Stimulated activated CD4-positive, alpha-beta T cell treated with anti-CD3 and anti-CD28 coated beads, Interleukin-1b, Interleukin-23, amount 100 ng/mL, for 24 hours (primary cell): ENCODE results near the gene RARRES1.
"Not testable (repeated sequence)": the region's sequence is repeated elsewhere in the genome, so short reads cannot be mapped to it uniquely, and the experiment has no call there.

Experiments used
- DNase-seq, 4 experiments: peaks; one replicate each; pipeline ENCODE4 v3.0.0-alpha.2; 2020; ENCODE audit warnings: low read depth in 4 of 4, low spot score in 1 of 4

RARRES1 gene

DNA sequence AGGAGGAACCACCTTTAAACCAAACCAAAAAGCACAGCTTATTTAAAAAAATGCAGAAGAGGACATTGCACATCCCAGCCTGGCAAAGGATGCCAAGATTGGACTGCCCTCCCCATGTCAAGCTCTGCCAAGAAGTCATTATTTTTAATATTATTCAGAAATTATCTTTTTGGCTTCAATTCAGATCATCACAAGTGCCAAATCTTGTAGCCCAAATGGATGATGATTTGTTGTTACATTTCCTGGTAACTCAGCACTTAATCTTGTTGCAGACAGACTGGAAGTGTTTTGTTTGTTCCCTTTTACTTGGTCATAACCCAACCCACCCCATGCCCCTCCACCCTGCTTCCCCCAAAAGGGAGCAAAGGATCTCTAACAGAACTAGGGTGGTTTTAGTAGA, 31.7 kb downstream of the RARRES1 start:
- DNase-seq, result no peak

DNA sequence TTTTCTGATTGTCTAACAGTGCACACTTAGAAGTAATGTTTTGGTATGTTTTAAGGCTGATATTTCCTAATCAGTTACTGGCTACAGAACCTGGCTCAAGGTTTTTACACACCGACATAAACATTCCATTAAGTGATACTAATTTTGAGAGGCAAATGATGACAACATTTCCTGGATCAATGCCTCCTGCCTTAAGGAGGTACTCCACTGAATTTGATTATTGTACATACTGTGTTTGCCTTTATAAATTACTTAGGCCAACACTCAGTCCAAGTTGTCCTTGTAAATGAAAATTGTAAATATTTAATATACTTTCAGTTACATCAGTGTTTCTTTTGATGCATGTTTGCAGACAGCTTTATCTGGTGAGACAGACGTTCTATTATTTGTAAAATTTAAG, 35.6 kb downstream of the RARRES1 start:
- no peak for DNase-seq

DNA sequence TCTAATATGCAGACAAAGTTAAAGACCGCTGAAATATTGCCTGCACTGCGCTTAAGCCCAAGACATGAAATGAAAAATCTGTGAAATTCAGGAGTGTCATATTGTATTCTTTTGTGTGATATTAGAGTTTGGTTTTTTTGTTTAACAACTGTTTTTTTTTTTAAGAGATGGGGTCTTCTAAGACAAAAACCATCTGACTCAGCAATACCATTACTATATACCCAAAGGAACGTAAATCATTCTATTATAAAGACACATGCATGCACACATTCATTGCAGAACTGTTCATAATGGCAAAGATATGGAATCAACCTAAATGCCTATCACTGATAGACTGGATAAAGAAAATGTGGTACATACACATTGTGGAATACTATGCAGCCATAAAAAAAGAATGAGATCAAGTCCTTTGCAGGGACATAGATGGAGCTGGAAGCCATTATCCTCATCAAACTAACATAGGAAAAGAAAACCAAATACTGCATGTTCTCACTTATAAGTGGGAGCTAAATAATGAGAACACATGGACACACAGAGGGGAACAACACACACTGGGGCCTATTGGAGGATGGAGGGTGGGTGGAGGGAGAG, 38.3 kb downstream of the RARRES1 start:
- DNase-seq, result not testable (repeated sequence)

DNA sequence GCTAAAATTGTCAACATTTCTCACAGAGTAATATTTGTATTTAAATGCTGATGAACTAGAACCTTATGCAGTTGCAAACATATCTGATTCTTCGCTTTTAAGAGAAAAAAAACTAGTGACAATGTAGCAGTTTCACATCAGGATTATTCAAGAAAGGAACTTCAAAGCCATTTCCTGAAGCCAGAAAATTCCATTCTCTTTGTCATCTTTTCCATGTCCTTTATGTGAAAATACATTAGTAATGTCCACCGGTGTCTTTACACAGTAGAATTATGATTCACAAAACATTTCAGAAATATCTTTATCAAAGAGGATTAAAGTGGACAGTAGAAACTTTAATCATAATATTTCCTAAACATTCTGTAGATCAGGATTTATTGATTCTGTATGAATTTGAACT, 47.1 kb downstream of the RARRES1 start:
- DNase-seq, result no peak

DNA sequence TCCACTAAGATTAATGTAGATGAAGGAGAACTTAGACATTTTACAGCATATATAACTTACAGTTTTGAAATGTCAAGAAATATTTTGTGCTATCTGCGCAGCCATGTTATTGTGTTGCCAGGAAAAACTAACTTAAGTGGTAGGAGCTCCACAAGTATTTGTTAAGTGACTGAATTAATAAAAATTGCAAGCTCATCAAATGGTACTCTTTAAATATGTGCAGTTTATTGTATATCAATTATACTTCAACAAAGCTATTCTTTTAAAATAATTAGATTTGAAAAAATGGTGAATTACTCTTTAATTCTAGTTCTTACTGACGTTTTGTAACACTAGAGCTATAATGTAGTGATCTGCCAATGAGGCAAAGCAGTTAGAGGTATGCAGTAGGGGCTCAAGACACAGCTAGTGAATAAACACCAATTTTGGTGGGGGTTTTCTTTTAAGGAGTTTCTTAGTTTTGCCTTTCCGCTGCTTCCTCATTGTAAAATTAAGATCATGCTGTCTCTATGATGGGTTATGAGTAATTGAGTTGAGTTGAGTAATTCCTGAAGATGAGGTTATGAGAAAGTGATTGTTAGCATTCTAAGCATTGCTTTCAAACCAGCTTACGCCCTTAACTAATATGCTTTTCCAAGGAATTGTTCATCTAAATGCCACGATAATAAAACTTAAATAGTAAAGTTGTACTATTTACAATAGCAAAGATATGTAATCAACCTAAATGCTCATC, 48.9 kb downstream of the RARRES1 start:
- no peak for DNase-seq

DNA sequence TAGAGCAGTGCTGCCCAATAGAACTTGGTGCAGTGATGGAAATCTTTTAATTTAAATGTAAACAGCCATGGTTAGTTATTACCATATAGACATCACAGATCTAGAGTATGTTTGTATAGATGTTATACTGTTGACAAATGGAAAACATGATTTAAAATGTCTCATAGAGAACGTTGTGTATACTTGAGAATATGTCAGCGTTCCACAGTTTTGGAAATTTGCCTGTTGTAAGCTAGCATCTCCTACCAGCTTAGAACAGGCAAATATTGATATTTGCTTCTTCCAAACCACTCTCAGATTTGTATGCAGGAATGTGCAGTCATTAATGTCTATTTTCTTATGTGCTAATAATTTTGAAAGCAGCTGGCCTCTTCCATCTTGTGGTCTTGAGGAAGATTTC, 51.4 kb downstream of the RARRES1 start:
- no peak for DNase-seq

DNA sequence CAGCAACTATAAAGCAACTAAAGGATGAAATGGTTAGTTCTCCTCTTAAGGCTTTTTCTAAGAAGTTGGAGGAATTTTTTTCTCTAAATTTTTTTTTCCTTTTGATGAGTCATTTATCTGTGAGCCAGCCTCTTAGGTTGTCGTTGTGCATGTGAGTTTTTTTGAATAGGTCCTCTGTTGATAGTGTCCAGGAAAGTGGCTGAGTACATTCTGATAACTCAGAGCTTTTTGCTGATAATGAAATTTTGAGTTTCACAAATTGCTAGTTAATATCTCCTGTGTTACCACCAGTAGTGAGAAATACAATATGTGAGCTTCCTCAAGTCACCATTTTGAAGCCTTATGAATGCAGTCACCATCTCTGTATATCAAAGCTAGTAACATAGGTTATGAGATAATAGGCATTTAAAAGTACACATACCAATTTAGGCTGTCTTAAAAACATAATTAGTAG, 52.7 kb downstream of the RARRES1 start:
- no peak for DNase-seq

DNA sequence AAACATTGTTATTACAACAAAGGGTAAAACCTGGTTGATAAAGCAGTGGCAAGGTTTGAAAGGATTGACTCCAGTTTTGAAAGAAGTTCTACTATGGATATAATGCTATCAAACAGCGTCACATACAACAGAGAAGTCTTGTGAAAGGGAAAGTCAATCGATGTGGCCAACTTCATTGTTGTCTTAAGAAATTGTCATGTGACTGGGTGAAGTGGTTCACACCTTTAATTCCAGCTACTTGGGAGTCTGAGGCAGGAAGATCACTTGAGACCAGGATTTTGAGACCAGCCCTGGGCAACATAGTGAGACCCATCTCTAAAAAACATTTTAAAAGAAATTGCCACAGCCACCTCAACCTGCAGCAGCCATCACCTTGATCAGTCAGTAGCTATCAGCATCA, 53.6 kb downstream of the RARRES1 start:
- no peak for DNase-seq

DNA sequence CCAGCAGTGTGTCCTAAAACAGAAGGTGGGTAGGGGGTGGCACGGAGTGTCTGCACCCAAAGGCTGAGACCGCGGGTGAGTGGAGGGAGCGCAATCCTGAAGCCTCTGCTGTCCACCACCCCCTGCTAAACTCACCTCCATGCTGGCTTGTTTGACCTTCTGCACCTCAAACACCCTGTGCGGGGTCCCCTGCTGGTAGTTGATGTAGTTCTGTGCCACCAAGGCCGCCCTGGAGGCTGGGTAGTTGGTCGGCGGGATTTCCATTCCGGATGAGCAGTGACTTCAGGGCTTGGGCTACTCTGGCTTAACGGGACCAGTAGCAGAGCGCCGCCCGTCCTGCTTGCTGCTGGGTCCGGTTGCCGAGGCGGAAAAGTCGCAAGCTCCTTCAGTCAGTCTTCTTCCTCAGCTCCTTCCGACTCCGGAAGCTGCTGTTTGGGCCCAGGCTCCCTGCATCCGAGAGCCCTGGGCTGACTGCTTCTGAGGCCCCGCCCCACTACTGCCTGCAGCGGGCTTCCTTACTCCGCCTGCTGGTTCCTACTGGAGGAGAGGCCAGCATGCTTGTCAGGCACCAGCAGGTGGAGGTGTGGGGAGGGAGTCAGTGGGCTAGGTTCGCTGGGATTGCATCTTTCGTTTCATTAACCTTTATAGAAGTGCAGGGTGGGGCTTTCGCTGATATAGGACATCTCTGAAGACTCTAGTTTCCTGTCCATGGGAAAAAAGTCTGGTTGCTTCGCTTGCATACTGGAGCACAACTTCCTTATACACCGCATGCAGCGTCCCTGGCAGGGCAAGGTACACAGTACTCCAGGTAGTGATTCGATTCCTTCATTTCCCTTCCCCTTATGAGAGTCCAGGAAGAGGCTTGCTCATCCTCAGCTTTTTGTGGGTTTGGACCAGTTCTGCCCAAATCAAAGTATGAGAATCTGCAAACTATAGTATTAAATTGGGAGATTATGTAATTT, 59.8 kb downstream of the RARRES1 start, which contains the start of gene LXN:
Gene LXN (minus strand): TSS at position 434 of the 962 bp plus-strand sequence. CDS start 170 bp downstream, at position 264.
- DNase-seq, result peak; percentile 29 to 77 (median 49)

DNA sequence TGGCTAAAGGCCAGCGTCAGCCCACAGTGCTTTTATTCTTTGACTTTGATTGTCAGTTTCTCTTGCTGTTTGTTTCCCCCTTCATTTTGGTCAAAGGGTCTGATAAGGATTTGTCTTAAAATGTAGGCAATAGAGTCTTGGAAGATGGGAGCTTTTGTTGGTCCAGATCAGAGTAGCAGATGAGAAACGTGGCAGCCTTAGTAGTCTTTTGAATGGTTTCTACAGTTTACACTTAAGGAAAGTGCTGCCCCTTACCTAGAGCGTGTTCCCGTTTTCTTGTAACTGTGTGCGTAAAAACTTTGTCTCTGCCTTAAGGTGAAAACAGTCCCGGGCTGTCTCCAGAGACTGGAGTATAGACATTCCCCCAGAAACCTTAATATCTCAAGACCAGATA, 60.4 kb downstream of the RARRES1 start:
- DNase-seq, result no peak

DNA sequence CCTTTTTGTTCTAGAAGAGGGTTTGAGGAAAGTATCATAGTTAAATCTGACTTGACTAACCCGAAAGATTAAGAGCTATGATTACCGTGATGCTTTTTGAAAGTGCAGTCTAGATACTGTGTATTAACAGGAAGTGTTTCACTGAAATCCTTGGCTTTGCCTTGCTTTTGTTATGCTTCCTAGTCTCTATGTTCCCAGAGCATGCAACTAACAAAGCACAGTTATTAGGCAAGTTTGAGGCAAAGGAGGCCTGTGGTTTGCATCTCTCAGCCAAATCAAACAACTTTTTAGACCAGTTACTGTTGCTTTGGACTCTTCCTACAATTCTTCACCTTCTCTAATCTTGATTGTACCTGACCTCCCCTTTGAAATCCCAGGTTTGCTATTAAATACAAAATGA, 63.8 kb downstream of the RARRES1 start:
- DNase-seq, result no peak

DNA sequence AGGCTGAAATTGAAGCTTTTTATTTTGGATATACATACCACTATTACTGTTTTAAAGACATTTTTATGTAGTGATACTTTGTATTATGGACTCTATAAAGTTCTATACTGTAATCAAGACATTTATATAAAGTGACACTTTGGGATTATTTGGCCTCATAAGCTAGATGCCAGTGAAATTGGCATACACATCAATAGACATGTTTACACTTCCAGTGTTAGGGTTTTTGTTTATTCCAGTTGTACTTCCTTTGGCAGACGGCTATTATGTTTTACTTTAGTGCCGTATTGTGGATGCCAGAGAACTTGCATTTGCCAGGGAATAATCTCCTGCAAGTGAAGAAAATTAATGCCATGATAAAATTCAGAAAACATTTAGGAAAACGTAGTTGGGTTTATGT, 65.8 kb downstream of the RARRES1 start:
- DNase-seq, result no peak

DNA sequence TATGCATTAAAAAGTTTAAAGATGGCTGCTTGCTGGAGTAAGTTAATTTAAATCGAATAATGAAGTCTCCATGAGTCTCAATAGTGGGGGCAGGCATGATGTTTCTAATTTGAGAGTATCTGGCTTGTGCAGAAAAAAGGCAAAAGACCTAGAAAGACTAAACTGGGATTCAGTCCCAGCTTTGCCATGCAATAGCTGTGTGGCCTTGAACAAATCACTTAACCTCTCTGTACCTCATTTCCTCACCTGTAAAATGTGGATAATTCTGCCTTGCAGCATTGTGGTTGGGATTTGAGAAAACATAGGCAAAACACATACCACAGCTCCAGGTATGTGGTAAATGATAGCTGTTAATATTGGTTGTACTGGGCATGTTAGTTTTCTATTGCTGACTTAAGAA, 68.4 kb downstream of the RARRES1 start:
- no peak for DNase-seq

DNA sequence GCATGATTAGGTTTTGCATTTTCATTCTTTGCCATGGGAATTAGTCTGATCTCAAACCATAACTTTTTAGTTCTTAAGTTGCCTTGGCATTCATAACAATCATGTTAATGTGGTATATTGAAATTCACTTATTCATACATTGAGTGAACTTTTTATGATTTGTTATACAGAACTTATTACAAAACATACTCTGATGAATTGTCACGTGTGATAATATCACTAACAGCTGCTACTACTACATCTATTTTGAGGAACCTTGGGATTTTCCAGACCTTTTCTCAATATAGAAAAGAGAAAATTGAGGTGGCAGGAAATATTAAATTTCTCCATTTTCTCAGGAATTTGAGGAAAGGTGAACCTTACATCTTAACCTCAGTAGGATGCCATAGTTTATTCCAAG, 69.0 kb downstream of the RARRES1 start:
- no peak for DNase-seq

DNA sequence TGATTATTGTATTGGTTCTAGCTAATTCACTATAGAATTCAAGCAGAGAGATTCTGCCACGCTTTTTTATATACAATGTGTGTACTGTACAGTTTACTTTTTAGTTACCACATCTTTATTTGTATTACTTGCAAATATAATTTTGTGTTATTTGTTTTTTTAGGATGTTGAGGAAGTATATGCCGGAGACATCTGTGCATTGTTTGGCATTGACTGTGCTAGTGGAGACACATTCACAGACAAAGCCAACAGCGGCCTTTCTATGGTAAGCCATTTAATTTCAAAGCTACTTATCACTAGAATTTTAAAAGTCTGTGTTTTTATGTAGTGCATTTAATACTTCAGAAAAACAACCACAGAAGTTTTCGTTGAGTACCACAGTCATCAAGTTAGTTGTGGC, 71.5 kb downstream of the RARRES1 start:
- no peak for DNase-seq

DNA sequence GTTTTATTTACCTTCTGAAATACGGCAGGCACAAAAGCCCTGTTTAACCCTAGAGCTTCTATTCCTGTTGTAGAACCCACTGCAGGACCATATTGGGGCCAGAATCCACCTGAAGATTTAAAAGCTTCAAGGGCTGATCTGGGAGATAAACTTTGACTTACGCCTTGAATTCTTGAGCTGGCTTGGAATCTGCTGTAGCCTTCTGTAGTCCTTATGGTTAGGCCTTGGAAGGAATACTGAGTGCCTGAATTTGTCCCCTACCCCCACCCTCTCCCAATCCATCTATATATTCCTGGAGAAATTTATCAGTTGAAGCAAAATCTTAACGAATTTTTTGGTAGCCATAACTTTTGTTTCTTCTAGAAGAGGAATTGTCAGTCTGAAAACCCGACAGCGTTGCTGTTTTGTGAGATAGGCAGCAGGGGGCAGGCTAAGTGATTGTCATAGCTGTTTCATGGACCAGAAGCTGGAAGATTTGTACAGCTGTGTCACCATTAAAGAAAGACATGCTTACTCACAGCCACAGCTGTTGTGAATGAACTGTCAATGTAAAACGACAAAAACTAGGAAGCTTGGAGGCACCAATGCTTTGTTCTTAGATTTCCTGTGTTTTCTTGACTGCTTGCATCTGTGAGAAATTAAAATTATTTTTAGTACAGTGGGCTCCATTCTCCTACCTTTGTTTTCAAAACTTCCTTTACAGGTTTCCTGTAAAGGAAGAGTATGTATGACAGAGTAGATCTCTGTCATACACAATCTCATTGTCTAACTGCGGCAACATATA, 72.6 kb downstream of the RARRES1 start:
- DNase-seq, result no peak

DNA sequence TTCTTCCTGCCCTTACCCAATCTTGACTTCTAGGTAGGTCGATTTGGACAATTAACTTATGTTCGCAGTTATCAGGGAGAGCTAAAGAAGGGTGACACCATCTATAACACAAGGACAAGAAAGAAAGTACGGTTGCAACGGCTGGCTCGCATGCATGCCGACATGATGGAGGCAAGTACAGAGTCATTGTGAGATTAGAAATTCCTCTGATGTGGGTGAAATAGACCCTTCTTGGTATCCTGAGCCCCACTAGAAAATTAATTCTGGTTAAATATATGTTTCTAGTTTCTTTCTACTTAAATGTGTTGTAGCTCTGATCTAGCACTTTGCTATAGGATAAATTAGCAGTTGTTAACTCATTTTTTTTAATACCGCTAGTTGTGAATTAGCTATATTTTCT, 73.4 kb downstream of the RARRES1 start:
- DNase-seq, result no peak

DNA sequence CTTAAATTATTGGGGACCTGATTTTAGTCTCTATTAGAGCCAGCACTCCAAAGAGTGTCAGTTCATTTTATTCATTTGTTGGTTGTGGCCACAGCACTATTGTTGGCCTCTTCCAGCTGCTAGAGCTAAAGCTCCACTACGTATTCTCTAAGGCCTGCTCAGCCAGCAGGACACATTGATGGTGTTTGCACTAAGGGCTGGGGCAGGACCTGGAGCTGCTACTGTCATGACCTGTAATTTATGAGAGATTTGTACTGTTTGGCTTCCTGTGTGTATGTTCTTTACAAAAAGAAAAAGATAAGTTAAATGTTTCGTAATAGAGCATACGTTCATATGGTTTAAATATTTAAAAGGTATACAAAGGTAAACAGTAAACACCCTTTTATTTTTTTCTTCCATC, 79.8 kb downstream of the RARRES1 start:
- no peak for DNase-seq

DNA sequence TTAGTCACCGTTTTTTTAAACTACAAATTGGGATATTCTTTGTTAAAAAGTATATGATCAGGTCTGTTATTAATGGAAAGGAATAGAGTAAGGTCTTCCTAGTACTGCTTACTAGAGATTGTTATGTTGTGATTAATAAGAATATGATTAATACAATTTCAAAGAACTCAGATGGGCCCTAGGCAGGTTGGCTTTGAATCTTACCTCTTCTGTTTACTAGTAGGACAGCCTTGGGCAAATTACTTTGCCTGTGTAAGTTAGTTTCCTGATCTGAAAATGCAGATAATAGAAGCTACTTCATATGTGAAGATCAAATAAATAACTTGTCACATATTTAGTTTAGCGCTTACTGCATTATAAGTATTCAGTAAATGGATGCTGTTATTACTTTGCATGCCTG, 81.1 kb downstream of the RARRES1 start:
- no peak for DNase-seq

DNA sequence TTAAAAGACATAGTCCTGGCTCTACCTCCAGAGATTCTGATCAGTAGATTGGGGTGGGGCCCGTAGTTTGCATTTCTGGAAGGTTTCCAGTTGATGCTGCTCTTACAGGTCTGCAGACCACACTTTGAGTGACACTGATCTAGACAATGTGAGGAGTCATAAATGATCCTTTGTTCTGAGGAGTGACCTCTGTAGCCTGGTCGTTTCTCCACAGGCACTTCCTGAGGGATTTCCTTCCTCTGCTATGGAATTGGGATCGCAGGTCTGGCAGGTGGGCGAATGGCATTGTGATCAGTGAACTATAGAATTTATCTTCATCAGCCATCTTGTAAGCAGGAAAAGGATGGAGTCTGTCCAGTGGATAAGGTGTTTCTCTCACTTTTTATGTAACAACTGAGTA, 82.5 kb downstream of the RARRES1 start:
- no peak for DNase-seq
